GM19239 (cell line): ENCODE results near the gene PRSS36.
"Not testable (repeated sequence)": the region's sequence is repeated elsewhere in the genome, so short reads cannot be mapped to it uniquely, and the experiment has no call there.

Experiments
- DNase-seq: peaks from one replicate; pipeline ENCODE4 v3.0.0; 2011; ENCODE audit warnings: low spot score; ENCODE audit not compliant: insufficient read length
- FAIRE-seq: peaks from 2 replicates; lab custom pipeline; 2011; peaks lifted over from hg19 to GRCh38; lab: Jason Lieb, UNC

Gene PRSS36

DNA sequence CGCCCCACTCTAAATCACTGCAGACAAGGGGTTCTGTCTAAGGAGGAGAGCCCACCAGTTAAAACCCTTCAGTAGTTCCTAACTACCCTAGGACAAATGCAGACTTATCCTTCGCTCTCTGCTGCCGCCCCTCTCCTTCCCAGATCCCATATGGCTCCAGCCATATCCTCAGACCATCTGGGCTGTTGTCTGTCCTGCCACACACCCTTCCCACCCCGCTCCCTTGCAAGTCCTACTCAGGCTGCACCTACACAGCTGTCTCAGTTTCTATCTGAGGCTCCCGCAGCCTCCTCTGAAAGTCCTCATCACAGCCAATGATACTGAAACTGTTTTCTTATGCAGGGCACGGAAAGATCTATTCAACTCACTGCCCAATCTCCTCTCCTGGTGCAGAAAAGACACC lies 42.4 kb downstream of the PRSS36 start:
- DNase-seq (peak; percentile 80), FAIRE-seq (peak; percentile 87)

GRCh38 chr16:31106509-31107464 lies 43.1 kb downstream of the PRSS36 start:
- FAIRE-seq, result no peak

GRCh38 chr16:31105677-31106213 lies 44.1 kb downstream of the PRSS36 start:
- FAIRE-seq (no peak), DNase-seq (peak; percentile 94)

More at GRCh38 chr16:31106509-31107464, 43.1 kb downstream of the PRSS36 start:
- no peak for DNase-seq

DNA sequence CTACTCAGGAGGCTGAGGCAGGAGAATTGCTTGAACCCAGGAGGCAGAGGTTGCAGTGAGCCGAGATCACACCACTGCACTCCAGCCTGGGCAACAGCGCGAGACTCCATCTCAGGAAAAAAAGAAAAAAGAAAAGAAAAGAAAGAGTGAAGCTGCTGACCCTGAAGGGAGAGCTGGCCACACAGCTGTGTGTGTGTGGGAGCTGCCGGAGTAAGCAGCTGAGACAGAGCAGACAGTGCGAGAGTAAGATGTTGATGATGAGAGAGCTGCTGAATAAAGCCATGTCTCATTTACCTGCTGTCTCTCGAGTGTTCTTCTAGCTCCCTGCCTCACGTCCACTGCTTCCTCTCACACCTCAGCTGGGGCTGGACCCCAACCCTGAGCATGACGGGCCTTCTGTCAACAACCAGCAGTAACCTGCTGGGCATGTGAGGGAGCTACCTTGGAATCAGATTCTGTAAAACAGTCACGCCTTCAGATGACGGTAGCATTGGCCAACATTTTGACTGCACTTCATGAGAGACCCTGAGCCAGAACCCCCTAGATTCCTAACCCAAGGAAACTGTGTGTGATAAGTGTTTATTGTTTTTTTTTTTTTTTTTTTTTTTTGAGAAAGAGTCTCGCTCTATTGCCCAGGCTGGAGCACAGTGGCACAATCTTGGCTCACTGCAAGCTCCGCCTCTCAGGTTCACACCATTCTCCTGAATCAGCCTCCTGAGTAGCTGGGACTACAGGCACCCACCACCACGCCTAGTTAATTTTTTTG lies 48.8 kb downstream of the PRSS36 start:
- FAIRE-seq, DNase-seq: not testable (repeated sequence)

DNA sequence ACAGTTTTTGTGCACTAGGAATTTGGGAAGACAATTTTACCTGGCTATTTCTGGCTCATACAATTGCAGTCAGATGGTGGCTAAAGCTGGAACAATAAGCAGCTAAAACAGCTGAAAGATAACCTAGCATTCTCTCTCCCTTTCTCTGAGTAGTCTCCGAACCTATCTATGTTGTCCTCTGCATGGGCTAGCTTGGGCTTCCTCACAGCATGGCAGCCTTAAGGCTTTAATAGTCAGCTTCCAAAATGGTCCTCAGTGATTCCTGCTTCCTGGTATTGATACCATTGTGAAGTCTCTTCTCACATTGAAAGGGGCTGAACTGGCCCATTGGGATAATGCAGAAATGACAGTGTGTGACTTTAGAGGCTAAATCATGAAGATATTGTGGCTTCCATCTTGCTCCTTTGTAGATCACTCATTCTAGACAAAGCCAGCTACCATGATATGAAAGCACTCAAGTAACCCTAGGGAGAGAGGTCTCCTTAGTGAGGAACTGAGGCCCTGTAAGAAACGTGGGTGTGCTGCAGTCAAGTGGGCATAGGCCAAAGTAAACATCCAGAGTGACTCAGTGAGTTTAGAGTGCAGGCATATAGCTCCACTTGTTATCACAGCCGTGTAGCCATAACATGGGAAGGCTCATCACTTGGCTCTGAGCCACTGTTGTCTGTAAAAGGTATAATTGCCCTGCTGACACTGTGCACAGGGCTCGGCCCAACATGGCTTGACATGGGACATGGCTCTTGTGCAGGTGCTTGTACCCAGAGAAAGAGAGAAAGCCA lies 49.8 kb downstream of the PRSS36 start:
- FAIRE-seq (no peak), DNase-seq (no peak)

DNA sequence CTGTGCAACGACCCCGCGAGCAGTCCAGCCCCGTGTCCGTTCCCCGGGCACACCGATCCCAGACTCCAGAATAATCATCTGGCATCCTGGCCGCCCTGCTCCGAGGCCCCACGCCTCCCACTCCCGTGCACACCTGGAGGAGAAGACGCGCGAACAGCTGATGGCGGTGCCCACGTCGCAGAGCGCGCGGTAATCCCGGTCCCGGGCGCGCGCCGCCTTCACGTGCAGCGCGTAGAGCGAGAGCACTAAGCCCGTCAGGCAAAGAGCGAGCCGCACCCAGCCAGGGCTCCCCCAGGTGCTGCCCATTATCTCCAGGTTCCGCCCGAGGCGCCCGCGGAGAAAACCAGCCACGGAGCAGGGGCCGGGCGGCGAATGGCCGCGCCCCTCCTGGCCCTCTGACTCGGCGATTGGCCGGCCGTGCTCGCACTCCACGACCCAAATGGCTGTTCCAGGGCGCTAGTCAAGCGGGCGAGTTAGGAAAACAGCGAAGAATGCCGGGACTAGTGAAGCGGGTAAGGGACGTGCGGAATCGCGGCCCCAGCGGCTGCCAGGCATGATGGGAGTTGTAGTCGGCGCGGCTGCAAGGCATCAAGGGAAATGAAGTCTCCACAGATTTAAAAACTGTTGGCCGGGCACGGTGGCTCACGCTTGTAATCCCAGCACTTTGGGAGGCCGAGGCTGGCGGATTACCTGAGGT lies 55.3 kb downstream of the PRSS36 start, which contains the start of gene VKORC1:
Gene VKORC1 (minus strand): TSS at position 374 of the 697 bp plus-strand sequence. CDS start 68 bp downstream, at position 306.
- FAIRE-seq (peak; percentile 84), DNase-seq (peak; percentile 88)

GRCh38 chr16:31094088-31094423 lies 55.8 kb downstream of the PRSS36 start:
- no peak for DNase-seq
- no peak for FAIRE-seq

DNA sequence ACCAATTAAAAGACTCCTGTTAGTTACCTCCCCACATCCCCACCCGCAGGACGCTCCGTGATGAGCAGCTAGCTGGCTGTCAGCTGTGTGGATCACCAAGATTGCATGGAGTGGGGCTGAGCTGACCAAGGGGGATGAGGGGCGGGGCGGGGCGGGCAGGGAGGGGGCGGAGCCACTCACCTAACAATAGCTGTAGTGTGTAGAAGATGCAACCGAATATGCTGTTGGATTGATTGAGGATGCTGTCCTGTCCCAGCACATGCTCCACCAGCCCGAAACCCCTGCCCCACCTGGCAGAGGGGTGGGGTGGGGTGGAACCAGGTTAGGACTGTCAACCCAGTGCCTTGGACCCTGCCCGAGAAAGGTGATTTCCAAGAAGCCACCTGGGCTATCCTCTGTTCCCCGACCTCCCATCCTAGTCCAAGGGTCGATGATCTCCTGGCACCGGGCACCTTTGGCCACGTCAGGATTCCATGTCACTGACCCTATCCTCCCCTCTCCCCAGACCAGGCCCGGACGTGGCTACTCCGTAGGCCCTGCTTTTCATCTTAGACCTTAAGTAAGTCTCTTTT lies 56.6 kb downstream of the PRSS36 start:
- DNase-seq (no peak), FAIRE-seq (no peak)

DNA sequence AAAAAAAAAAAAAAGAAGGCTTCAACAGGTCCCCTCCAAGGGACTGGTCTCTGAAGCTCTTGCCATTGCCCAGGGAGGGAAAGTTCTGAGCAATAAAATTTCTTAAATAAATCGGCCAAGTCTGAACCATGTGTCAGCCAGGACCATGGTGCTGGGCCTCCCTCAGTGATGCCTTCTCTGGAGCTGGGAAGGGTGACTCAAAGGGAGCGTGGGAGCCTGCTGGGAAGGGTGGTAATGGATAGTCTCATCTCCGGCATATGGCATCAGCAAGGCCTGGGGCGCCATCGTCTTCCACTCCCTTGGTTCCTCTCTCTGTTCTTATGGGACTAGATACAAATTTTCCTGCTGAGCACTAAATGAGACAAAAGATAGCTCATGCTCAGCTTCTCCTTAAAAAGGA lies 57.5 kb downstream of the PRSS36 start:
- DNase-seq (no peak), FAIRE-seq (no peak)

- no peak for FAIRE-seq
Observed at GRCh38 chr16:31090540-31090939, 59.3 kb downstream of the PRSS36 start.

DNA sequence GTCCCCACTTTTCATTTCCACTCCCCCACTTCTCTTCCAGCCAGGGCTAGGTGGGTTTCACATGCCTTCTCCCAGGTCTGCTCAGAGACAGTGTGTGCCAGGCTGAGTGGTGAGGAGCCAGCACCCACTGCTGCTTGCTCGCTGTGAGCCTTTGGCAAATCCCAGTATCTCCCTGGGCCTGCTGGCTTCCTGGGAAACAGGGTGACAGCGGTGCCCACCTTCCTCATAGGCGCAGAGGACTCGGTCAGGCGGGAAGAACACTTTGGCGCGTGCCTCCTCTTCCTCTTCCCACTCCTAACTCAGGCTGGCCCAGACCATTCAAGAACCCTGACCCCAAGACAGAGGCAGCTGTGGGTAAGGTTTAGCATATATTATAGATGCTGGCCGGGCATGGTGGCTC lies 60.7 kb downstream of the PRSS36 start:
- FAIRE-seq, result no peak
- DNase-seq, result no peak

More at GRCh38 chr16:31090540-31090939, 59.3 kb downstream of the PRSS36 start:
- no peak for DNase-seq
